Esophagus muscularis mucosa (tissue), 4 donors: Measurements from ENCODE around the gene GPC6.

ENCODE experiments used
- EP300 ChIP-seq: sonication (generic); formaldehyde crosslinking; IDR thresholded peaks from one replicate; pipeline ENCODE4 v1.6.1; 2017; ENCODE audit warnings: antibody characterized with exemption
- POLR2A ChIP-seq: fragments of 450-650 bp; IDR thresholded peaks from one replicate; pipeline ENCODE4 v1.6.1; 2017; ENCODE audit warnings: antibody characterized with exemption, moderate library complexity, mild to moderate bottlenecking, low read depth
- POLR2AphosphoS5 ChIP-seq, 2 donors: sonication (generic); formaldehyde crosslinking; IDR thresholded peaks; one replicate each; pipeline ENCODE4 v1.6.1; 2017; ENCODE audit warnings: antibody characterized with exemption in 2 of 2
- TF ChIP-seq, protein P1 (sequence below), 3 experiments: fragments of 200-600 bp in 2 of 3; fragments of 450-650 bp in 1 of 3; sonication (generic) in 2 of 3; IDR thresholded peaks; one replicate each; pipeline ENCODE4 v1.5.1; 2017 to 2019; ENCODE audit warnings: antibody characterized with exemption in 3 of 3, mild to moderate bottlenecking in 2 of 3, moderate library complexity in 1 of 3

DNA sequence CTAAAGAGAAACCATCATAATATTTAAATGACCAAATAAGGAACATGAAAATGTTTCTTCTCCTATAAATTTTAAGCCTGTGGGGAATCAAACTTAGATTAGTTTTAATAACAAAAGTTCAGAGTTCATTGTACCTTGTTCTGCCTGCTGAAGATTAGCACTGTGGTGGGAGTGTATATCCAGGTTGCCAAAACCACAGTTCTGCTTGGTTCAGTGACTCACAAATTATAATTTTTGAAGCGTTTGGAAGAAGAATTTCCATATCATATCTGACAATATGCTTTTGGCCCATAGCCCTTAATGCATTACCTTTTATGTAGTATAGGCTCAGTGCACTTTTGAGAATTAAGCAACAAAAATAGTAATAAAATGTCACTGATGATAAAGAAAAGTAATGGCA lies 545.2 kb downstream of the GPC6 start:
- TF ChIP-seq POLR2A (no peak), POLR2AphosphoS5 (IDR thresholded peaks at IDR 0.05) (no peak), EP300 (no peak)
- TF ChIP-seq, protein P1, sequence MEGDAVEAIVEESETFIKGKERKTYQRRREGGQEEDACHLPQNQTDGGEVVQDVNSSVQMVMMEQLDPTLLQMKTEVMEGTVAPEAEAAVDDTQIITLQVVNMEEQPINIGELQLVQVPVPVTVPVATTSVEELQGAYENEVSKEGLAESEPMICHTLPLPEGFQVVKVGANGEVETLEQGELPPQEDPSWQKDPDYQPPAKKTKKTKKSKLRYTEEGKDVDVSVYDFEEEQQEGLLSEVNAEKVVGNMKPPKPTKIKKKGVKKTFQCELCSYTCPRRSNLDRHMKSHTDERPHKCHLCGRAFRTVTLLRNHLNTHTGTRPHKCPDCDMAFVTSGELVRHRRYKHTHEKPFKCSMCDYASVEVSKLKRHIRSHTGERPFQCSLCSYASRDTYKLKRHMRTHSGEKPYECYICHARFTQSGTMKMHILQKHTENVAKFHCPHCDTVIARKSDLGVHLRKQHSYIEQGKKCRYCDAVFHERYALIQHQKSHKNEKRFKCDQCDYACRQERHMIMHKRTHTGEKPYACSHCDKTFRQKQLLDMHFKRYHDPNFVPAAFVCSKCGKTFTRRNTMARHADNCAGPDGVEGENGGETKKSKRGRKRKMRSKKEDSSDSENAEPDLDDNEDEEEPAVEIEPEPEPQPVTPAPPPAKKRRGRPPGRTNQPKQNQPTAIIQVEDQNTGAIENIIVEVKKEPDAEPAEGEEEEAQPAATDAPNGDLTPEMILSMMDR (IDR thresholded peaks at IDR 0.05), result no peak
